GM18867 (cell line): Measurements from ENCODE around the gene ZNF74.

Experiments
- ATAC-seq: cut with Tn5 transposase; IDR thresholded peaks from one replicate; pipeline ENCODE4 v1.9.1; 2021; ENCODE audit warnings: mild to moderate bottlenecking, moderate library complexity; ENCODE audit not compliant: unreplicated experiment

The ZNF74 gene

DNA sequence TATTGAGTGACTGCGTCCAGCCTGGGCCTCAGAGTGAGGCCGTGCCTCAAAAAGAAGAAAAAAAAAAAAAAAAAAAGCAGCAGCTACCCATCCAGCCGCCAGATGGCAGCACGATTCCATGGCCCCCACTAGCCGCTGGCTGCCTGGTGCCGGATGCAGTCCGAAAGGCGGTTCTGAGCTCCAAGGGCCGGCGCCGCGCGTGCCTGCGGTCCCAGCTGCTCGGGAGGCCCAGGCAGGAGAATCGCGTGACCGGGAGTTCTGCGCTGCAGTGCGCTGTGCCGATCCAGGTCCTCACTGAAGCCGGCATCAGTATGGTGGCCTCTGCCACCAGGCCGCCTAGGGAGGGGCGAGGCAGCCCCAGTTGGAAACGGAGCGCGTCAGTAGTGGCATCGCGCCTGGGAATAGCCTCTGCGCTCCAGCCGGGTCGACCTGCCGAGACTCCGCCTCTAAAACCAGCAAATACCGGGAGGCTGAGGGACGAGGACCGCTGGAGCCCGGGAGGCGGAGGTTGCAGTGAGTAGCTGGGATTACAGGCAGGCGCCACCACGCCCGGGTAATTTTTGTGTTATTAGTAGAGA, 24.3 kb downstream of the ZNF74 start:
- no peak for ATAC-seq

DNA sequence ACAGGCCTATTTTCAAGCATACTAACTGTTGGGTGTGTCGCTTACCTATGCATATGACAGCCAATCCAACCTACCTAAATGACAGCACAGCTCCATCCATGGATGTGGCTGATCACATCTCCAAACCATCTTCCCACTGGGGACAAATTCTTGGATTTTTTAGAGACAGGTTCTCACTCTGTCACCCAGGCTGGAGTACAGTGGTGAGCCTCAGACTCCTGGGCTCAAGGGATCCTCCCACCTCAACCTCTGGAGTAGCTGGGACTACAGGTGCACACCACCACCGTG, 25.7 kb downstream of the ZNF74 start:
- no peak for ATAC-seq

DNA sequence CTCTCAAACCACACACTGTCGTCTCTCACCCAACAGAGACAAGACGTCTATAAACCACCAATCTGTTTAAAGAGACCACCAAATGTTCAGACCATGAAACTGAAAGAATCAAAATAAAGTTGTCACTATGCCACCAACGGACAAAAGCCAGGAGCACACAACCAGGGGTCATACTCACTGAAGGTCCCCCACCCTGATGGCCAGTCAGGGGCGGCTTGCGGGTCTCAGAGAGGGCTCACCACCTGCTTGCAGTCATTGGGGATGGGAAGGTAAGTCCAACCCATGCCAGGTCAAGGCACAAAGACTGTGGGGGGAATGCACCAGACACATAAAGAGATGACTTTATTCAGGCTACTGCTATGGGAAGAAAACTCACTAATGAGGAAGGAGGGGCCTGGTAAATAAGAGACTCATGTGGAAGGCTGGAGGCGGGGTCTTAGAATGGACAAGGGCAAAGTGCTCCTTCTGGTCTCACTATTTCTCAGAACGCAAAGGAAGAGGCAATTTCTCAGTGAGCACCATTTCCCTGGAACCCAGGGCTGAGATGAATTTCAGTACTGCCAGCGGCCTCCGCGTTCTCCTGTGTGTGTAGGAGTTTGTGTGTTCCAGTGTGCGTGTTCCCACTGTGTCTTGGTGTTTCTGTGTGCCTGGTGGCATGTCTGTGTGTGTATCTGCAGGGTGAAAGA, 26.3 kb downstream of the ZNF74 start:
- no peak for ATAC-seq

DNA sequence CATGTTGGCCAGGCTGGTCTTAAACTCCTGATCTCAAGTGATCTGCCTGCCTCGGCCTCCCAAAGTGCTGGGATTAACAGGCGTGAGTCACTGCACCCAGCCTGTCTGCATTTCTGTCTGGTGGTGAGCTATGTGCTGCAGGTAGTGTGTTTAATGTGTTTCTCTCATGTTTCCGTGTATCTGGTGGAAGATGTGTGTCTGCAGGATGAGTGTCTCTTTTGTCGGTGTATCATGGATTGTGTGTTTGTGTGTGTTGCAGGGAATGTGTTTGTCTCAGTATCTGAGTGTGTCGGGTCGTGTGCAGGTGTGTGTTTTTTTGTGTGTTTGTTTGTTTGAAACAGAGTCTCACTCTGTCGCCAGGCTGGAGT, 27.5 kb downstream of the ZNF74 start:
- ATAC-seq, result no peak

DNA sequence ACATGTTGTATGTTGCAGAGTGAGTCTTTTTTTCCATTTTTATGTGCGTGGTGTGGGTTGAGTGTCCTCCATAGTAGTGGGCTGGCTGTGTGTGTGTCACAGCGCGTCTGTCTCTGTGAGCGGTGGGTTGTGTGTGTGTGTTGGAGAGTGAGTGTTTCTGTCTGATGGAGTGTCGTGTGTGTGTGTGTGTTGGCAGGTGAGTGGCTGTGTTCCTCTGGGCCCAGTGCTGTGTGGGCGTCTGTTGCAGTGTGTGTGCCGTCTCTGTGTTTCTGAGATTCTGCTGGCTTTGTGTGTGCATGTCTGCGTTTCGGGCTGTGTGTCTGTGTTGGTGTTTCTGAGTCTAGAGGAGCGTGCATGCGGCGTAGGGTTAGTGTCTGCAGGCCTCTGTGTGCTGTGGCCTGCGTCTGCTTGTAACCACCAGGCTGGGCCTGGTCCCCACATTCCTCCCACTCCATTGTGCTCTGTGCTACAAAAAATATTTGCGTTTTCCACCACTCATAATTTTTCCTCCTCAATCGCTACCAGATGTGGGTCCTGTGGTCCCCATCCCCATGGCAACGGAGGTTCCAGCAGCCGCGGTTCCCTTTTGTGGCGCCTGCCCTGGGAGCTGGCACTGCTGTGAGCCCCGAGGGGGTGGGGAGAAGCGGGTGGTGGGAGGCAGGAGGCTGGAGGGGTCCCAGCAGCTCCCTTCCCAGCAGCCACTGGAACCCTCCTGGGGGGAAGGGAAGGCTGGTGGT, 28.5 kb downstream of the ZNF74 start:
- ATAC-seq, result no peak

DNA sequence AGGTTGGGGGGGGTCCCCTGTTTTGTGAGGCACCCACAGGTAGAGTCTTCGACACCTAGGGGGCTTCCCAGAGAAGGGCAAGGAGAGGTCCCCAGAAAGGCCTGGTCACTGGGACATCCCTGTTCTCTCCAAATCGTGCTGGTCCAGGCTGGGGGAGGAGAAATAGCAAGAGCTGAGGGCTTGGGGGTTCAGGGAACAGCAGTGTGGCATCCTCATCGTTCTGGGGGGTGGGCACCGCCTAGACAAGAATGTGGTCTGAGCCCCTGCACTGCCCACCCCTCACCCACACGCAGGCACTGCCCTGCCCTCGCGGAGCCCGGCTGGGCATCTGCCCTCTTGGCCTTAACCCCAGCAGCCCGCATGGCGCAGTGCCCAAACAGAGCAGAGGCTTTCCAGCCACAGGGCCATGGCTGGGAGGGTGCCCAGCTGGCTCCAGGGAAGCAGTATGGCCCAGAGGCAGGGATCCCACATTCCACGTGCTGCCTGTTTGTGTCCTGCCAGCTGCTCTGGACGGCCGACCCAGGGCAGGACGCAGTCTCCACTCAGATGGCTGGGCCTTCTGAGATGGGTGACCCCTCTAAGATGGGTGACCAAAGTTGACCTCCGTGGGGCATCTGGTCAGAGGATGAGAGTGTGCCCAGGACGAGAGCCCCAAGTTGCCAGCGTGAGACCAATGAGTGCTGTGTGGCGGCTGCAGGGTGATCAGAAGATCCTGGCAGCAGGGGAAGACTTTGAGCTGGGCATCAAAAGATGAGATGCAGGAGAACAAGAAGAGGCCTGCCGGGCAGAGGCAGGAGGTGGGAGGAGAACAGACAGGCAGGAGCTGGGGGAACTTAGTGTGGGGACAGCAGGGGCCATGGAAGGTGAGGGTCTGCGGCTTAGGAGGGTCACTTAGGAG, 29.3 kb downstream of the ZNF74 start:
- no peak for ATAC-seq

DNA sequence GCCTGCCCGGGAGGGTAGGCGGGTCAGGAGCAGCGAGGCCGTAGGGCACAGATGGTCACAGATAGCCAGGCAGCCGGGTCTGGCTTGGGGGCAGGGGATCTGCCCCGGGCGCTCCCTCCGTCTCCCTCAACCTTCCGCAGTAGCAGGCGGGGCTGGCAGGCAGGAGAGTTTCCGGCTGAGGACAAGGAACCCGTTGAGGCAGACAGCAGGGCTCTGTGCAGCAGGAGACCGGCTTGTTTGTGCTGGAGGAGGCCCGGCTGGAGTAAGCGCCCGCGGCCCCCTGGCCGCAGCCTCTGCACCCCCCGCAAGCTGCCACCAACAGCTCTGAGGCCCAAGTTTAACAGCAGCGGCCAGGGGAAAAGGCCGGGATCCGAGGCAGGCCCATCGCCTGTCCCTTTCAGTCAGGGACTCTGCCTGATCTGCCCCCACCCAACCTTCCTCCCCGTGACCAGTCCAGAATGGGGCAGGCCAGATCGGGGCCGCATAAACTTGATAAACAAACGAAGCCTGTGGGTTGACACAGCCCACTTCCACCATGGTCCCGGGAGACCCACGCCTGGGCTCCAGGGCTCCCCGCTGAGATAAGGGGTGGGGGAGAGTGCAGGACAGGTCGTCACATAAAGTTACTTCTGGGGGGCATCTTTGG, 30.1 kb downstream of the ZNF74 start:
- ATAC-seq, result no peak

DNA sequence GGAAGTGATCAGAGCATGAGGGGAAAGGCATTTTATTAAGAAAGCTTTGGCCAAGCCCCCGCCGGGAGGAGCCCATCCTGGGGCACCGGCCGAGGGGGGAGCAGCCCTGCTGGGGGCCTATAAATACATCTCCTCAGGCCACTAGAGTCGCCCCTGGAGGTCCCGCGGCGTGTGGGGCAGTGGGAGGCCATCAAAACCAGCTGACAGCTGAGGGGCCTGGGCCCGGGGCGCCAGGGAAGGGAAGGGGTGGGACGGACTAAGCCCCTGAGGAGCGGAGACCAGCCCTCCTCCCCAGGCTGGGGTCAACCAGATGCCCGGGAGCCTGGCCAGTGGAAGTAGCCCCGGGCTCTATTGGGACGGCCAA, 30.6 kb downstream of the ZNF74 start:
- ATAC-seq, result no peak

DNA sequence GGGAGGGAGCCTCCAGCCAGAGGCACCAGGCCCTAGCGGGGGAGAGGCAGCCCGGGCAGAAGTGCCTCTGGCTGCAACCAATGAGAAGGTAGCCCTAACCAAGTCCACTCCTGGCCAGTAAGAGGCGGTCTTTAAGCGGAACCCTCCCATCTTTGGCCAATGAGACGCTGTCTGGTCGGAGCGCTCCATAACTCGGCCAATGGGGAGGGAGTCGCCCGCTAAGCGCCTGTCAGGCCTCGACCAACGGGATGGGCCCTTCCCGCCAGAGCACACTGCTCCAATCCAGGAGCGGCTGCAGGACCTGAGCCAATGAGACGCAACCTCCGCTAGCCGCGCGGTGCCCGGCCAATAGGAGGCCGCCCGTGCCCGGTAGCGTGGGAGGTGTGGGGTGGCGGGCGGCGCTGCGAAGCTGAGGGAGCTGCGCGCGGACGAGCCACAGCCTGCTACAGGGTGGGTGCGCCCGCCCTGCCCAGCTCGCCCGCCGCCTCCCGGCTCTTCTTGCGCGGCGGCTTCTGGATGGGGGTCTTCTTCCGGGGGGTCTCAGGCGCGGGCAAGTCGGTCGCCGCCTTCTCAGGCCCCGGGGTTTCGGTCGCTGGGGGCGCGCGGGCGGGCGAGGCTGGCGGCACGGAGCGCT, 31.1 kb downstream of the ZNF74 start:
- no peak for ATAC-seq

DNA sequence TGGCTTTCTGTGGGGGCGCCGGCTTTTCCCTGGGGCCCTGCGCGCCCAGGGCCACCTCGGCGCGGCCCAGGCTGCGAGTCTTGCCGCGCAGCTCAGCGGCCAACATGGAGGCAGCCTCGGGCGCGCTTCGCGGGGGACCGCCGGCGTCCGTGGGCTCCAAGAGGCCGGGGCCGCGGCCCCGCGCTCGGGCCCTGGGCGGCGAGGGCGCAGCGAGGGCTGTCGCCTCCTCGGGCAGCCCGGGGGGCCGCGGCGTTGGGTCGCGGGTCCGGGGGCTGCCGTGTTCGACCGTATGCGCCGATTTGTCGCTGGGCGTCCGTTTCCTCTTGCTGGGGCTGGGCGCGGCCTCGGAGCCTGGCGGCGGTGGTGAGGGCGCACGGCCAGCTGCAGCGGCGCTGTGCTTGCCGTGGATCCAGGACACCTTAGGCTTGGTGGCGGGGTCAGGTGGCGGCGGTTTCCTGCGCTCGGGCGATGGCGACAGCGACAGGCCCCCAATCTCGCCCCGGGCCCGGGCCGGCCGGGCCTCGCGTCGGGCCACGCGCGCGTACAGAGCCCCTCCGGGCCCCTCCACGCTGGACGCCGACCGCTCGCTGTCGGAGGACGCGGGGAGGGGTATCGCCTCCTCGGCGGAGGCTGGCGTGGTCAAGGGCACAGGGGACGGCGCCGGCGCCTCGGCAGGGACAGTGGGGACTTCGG, 31.8 kb downstream of the ZNF74 start:
- ATAC-seq, result no peak

DNA sequence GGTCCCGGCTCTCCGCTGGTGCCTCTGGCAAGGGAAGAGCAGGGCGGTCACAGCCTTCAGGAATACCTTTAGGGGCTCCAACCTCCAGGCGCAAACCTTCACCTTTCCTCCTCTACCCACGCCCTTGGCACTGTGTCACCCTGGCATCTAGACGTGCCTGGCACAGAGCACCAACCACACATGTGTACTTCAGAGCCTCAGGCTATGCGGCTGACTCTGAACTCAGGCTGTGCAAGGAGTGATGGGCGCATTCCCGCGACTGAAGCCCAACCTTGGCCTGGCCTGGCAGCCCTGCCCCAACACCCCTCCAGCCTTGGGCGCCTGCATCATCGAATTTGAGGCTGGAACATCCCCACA, 32.3 kb downstream of the ZNF74 start:
- ATAC-seq, result no peak

DNA sequence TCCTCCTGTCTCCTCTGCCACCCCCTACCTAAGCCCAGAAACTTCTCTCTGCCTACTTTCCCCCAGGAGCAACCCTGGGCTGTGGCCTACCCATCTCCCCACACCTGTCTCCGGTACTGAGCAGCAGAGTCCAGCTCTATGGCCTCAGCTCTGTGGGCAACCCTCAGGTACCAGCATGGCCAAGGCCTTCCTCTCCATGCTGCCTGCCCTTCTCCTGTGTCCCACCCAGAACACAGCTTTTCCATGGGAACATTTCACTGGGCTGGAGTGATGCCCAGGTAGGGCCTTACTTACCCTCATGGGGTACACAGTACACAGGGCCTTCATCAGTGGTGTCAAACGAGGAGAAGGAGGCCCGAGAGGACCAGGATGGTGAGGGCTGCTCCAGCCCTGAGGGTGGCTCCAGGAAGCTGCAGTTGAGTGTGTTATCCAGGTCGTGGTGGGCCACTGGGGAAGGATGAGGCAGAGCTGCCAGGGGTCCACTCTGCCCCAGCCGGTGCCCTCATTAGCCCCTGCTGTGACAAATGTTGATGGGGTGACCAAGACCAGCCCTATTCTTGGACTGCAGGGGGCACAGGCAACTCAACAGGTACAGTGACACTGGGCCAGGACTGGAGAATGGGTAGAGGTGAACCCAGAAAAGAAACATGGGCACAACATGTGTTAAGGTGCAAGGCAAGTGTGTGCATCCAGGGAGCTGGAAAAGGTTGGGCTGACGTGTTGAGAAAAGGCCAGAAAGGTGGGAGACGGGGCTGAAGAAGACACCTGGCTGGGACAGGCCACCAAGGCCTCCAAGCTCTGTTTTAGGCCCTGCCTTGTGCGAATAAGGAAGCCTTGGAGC, 33.4 kb downstream of the ZNF74 start:
- no peak for ATAC-seq

DNA sequence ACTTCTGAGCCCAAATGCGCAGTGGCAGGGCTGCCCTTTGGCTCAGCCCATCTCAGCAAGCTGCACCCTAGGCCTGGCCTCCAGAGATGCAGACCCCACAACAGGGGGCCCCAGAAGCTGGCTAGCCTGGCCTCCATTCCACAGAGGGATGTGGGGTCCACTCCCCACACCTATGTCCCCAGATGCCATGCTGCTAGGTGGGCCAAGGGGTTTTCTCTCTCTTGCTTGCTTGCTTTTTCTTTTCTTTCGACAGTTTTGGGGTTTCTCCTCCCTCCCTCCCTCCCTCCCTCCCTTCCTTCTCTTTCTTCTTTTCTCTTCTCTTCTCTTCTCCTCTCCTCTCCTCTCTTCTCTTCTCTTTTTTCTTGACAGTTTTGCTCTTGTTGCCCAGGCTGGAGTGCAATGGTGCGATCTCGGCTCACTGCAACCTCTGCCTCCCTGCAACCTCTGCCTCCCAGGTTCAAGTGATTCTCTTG, 34.0 kb downstream of the ZNF74 start:
- ATAC-seq, result no peak

DNA sequence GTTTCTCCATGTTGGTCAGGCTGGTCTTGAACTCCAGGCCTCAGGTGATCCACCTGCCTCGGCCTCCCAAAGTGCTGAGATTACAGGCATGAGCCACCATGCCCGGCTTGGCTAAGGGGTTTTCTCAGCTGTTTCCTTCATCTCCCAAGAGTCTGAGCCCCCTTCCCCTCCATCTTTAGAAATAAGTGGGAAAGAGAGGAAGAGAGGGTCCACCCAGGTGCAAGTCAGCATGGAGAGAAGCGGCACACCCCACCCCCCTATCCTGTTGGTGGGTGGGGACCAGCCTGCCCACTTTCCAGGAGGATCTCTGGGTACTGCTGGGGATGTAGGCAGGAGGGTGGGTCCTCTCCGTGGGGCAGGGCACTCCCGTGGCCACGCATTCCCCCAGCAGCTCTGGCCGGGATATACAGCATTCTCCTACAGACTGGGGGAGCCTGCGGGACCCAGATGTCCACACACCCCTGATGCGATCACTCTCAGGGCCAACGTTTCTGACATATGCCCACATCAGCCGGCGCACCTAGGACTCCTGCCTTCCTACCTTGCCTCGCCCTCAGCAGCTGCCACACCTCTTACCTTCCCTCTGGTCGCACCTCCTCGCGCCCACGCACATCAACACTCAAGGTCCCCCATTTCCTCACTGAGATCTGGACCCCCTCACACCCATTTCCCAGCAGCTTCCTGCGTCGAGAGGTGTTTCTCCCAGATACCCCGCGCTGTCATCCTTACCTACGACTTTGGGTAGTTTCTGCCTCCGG, 34.7 kb downstream of the ZNF74 start:
- no peak for ATAC-seq

DNA sequence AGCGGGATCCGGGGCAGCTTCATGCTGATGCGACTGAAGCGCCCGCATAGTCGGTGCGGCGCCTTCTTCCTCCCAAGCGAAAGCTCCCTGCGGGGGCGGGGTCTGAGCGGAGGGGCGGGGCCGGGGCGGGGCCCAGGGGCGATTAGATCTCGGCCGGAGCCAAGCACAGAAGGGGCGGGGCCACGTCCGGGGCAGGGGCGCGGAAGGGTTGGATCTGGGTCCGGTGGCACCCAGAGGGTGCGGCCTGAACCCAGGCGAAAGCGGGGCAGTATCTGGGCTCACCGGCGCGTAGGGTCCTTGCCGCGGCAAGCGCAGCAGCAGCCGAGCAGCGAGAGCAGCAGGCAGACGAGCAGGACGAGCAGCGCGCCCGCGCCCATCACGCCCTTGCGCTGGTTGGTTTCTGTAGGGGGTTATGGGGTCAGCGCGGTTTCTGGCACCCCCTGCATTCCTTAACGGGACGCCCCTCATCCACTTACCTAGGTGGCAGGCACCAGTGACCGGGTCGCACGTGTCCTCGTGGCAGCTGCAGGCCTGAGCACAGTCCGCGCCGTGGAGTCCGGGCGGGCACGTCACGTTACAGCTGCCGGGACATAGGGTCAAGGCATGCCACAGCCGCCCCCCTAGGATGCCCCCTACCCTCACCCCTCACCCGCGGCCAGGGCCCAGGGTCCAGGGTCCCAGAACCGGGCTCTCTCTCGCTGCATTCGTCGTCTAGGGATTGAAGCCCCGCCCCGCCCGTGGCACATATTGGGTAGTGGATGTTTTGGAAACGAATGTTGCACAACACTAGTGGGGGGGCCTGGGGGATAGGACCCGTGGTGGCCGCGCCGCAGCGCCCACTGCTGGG, 35.5 kb downstream of the ZNF74 start:
- ATAC-seq, result no peak

DNA sequence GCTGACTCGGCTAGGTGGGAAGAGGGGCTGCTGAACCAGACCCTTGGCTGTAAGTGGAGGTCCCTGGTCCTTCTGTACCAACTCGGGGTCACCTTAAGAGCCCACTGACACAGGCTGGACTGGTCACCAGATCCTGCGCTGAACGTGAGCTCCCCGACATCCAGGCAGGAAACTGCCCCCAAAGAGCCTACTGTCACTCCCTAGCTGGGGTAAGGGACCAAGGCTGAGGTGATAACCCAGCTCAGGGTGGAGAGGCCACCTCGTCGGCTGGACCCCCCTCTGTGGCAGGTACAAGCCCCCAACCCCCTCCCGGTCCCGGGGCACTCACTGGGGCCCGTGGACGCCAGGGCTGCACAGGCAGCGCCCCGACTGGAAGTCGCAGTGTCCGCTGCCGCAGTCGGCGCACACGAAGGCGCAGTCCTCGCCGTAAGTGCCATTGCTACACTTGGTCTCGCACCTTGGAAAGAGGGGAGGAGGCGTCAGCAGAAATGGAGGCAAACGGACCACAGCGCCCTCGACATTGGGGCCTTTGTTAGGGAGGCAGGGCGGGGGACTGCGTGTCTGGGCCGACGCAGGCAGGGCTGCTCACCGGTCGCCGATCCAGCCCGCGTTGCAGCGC, 36.3 kb downstream of the ZNF74 start:
- no peak for ATAC-seq
